HEK293 (cell line): ENCODE results near the gene CCDC186.
"Not testable (repeated sequence)": the region's sequence is repeated elsewhere in the genome, so short reads cannot be mapped to it uniquely, and the experiment has no call there.

ENCODE experiments used
- CTCF ChIA-PET: fragments of 350-600 bp; formaldehyde crosslinking; extraction: SDS; loops from one replicate; lab custom pipeline; 2021; ENCODE audit warnings: antibody characterized with exemption; lab: Yijun Ruan, JAX
- POLR2A ChIA-PET: fragments of 300-600 bp; formaldehyde crosslinking; extraction: SDS; loops from one replicate; lab custom pipeline; 2020; ENCODE audit warnings: antibody characterized with exemption, inconsistent platforms; lab: Yijun Ruan, JAX
- H3K27ac ChIP-seq: fragments of 200-500 bp; sonication (Bioruptor generic); 2 replicates; pipeline ENCODE4 v1.5.1; 2014; ENCODE audit warnings: low read depth, low read length, control low read depth, inconsistent platforms; ENCODE audit errors: extremely low read depth
- H3K36me3 ChIP-seq, 2 experiments: fragments of 200-500 bp in 1 of 2; sonication (Bioruptor generic) in 1 of 2; 1 replicate in 1 of 2; 2 replicates in 1 of 2; pipeline ENCODE4 v1.5.1; 2014 to 2017; ENCODE audit warnings: inconsistent platforms in 2 of 2, low read length in 2 of 2; ENCODE audit not compliant: control insufficient read depth in 2 of 2, insufficient read depth in 1 of 2
- H3K4me1 ChIP-seq: fragments of 200-500 bp; sonication (Bioruptor generic); 2 replicates; pipeline ENCODE4 v1.5.1; 2014; ENCODE audit warnings: mild to moderate bottlenecking, low read length, inconsistent platforms; ENCODE audit not compliant: control insufficient read depth, insufficient read depth
- H3K4me3 ChIP-seq: 2 replicates; pipeline ENCODE4 v1.5.1; 2011; ENCODE audit warnings: low read depth, mild to moderate bottlenecking, control low read depth, low read length, moderate library complexity
- H3K9me3 ChIP-seq: fragments of 200-500 bp; sonication (Bioruptor generic); 2 replicates; pipeline ENCODE4 v1.5.1; 2014; ENCODE audit warnings: low read depth, low read length, inconsistent platforms; ENCODE audit not compliant: control insufficient read depth, insufficient read depth
- BCL11A ChIP-seq: fragments of 450-650 bp; formaldehyde crosslinking; IDR thresholded peaks from 2 replicates; pipeline ENCODE4 v1.5.1; 2016; ENCODE audit warnings: low read depth, missing biosample characterization, missing genetic modification characterization
- GLI2 ChIP-seq: fragments of 450-650 bp; formaldehyde crosslinking; IDR thresholded peaks from 2 replicates; pipeline ENCODE4; 2017; ENCODE audit warnings: missing biosample characterization, missing genetic modification characterization, low read depth, borderline replicate concordance
- PRDM1 ChIP-seq: fragments of 450-650 bp; formaldehyde crosslinking; IDR thresholded peaks from 2 replicates; pipeline ENCODE4; 2016; ENCODE audit warnings: missing biosample characterization, missing genetic modification characterization
- RBAK ChIP-seq: fragments of 450-650 bp; formaldehyde crosslinking; IDR thresholded peaks from 2 replicates; pipeline ENCODE4 v1.5.1; 2016; ENCODE audit warnings: missing biosample characterization, missing genetic modification characterization
- SALL2 ChIP-seq: fragments of 450-650 bp; formaldehyde crosslinking; IDR thresholded peaks from 2 replicates; pipeline ENCODE4 v1.5.0; 2017; ENCODE audit warnings: missing biosample characterization, mild to moderate bottlenecking, missing genetic modification characterization, borderline replicate concordance
- SP2 ChIP-seq: fragments of 450-650 bp; formaldehyde crosslinking; IDR thresholded peaks from 2 replicates; pipeline ENCODE4 v1.5.1; 2016; ENCODE audit warnings: missing biosample characterization, missing genetic modification characterization
- SP7 ChIP-seq: fragments of 450-650 bp; formaldehyde crosslinking; IDR thresholded peaks from 2 replicates; pipeline ENCODE4 v1.5.1; 2016; ENCODE audit warnings: missing biosample characterization, missing genetic modification characterization
- ZNF121 ChIP-seq: fragments of 450-650 bp; formaldehyde crosslinking; IDR thresholded peaks from 2 replicates; pipeline ENCODE4 v1.5.1; 2016; ENCODE audit warnings: missing biosample characterization, missing genetic modification characterization
- ZNF140 ChIP-seq: fragments of 450-650 bp; formaldehyde crosslinking; IDR thresholded peaks from 2 replicates; pipeline ENCODE4 v1.5.1; 2016; ENCODE audit warnings: missing biosample characterization, missing genetic modification characterization
- ZNF146 ChIP-seq: fragments of 450-650 bp; formaldehyde crosslinking; IDR thresholded peaks from 2 replicates; pipeline ENCODE4 v1.5.1; 2016; ENCODE audit warnings: missing biosample characterization, missing genetic modification characterization
- ZNF274 ChIP-seq, 2 experiments: fragments of 200-500 bp in 1 of 2; fragments of 450-650 bp in 1 of 2; sonication (Bioruptor generic) in 1 of 2; formaldehyde crosslinking in 1 of 2; IDR thresholded peaks; 2 replicates each; pipeline versions ENCODE4 v1.5.1 to v1.6.1; 2014 to 2016; ENCODE audit warnings: borderline replicate concordance in 1 of 2, inconsistent platforms in 1 of 2, low read length in 1 of 2, missing biosample characterization in 1 of 2, missing genetic modification characterization in 1 of 2
- ZNF280C ChIP-seq: fragments of 450-650 bp; formaldehyde crosslinking; IDR thresholded peaks from 2 replicates; pipeline ENCODE4 v1.5.1; 2016; ENCODE audit warnings: missing biosample characterization, missing genetic modification characterization
- ZNF449 ChIP-seq: fragments of 450-650 bp; formaldehyde crosslinking; IDR thresholded peaks from 2 replicates; pipeline ENCODE4 v1.5.1; 2017; ENCODE audit warnings: missing biosample characterization, mild to moderate bottlenecking, missing genetic modification characterization, moderate library complexity
- ZNF624 ChIP-seq: fragments of 450-650 bp; formaldehyde crosslinking; IDR thresholded peaks from 2 replicates; pipeline ENCODE4 v1.5.1; 2017; ENCODE audit warnings: missing biosample characterization, missing genetic modification characterization
- ZNF692 ChIP-seq: fragments of 450-650 bp; formaldehyde crosslinking; IDR thresholded peaks from 2 replicates; pipeline ENCODE4 v1.5.1; 2016; ENCODE audit warnings: missing biosample characterization, missing genetic modification characterization
- ZNF701 ChIP-seq: fragments of 450-650 bp; formaldehyde crosslinking; IDR thresholded peaks from 2 replicates; pipeline ENCODE4 v1.5.1; 2016; ENCODE audit warnings: missing biosample characterization, missing genetic modification characterization
- ZNF707 ChIP-seq: fragments of 450-650 bp; formaldehyde crosslinking; IDR thresholded peaks from 2 replicates; pipeline ENCODE4 v1.5.1; 2016; ENCODE audit warnings: missing biosample characterization, missing genetic modification characterization

CCDC186 gene

DNA sequence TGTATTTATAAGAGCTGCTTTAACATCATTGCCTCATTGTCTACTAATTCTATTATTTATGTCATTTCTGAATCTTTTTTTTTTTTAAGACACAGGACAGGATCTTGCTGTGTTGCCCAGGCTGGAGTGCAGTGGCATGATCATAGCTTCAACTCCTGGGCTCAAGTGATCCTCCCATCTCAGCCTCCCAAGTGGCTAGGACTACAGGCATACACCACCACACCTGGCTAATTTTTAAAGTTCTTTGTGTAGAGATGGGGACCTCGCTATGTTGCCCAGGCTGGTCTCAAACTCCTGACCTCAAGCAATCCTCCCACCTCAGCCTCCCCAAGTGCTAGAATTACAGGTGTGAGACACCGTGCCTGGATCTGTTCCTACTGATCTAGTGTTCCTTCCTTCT lies 33.2 kb downstream of the CCDC186 start:
- H3K27ac ChIP-seq, CTCF ChIA-PET, H3K4me3 ChIP-seq, H3K4me1 ChIP-seq, POLR2A ChIA-PET, H3K9me3 ChIP-seq: not testable (repeated sequence)
- H3K36me3 ChIP-seq = peaks cover 19 to 20% of the 10 kb centered on the region in 2 experiments; a peak in 2 of 3 replicates
- peak; percentile 79; the same call in 1 of the 2 replicates for TF ChIP-seq ZNF121 (tag by site-specific recombination)

GRCh38 chr10:114140036-114140435 lies 34.0 kb downstream of the CCDC186 start:
- H3K27ac ChIP-seq = no peak overlapping the region
- CTCF ChIA-PET = interaction anchor here (0.5 kb wide), 1 partner anchor 186 kb away, joined by 4 read pairs; no protein-coding TSS in a partner anchor
- TF ChIP-seq ZNF274 (IDR thresholded peaks at IDR 0.05; ENCODE audit: low read length) (no peak), ZNF274 (tag by site-specific recombination; IDR thresholded peaks at IDR 0.05; ENCODE audit: borderline replicate concordance) (no peak), ZNF280C (no peak), ZNF707 (tag by site-specific recombination) (no peak), PRDM1 (tag by site-specific recombination) (peak; percentile 92)
- POLR2A ChIA-PET = no interaction called here
- no peak overlapping the region for H3K4me3 ChIP-seq
- peaks cover 22 to 24% of the 10 kb centered on the region in 2 experiments; a peak in 2 of 3 replicates for H3K36me3 ChIP-seq
- H3K9me3 ChIP-seq = no peaks in the 10 kb centered on the region
- no peaks in the 10 kb centered on the region for H3K4me1 ChIP-seq

GRCh38 chr10:114138581-114138980 lies 35.4 kb downstream of the CCDC186 start:
- Histone ChIP-seq H3K27ac (no peak overlapping the region), H3K9me3 (no peaks in the 10 kb centered on the region), H3K4me3 (no peak overlapping the region), H3K4me1 (no peaks in the 10 kb centered on the region), H3K36me3 (peaks cover 23 to 31% of the 10 kb centered on the region in 2 experiments; a peak in 2 of 3 replicates)
- CTCF ChIA-PET = interaction anchor here (0.6 to 0.7 kb wide), 2 partner anchors 28 to 418 kb away, joined by 3 to 5 read pairs; no protein-coding TSS in a partner anchor
- TF ChIP-seq GLI2 (tag by site-specific recombination) = no peak
- TF ChIP-seq ZNF140 (tag by site-specific recombination) = no peak
- TF ChIP-seq SP2 (tag by site-specific recombination) = no peak
- no peak for TF ChIP-seq BCL11A (tag by site-specific recombination)
- no peak for TF ChIP-seq ZNF624 (tag by site-specific recombination)
- POLR2A ChIA-PET = interaction anchor here (0.7 kb wide), 1 partner anchor 20 kb away, joined by 4 read pairs; no protein-coding TSS in a partner anchor

- Histone ChIP-seq H3K27ac (no peak overlapping the region), H3K4me3 (no peak overlapping the region), H3K4me1 (no peaks in the 10 kb centered on the region), H3K9me3 (no peaks in the 10 kb centered on the region), H3K36me3 (peaks cover 35 to 49% of the 10 kb centered on the region in 2 experiments; a peak in 2 of 3 replicates)
- ChIA-PET POLR2A (no interaction called here), CTCF (interaction anchor here (0.6 kb wide), 1 partner anchor 31 kb away, joined by 3 read pairs; no protein-coding TSS in a partner anchor)
- no peak for TF ChIP-seq ZNF692 (tag by site-specific recombination)
- TF ChIP-seq SP7 (tag by site-specific recombination) = no peak
- TF ChIP-seq SALL2 (tag by site-specific recombination) = no peak
- TF ChIP-seq ZNF701 (tag by site-specific recombination) = no peak
- no peak for TF ChIP-seq RBAK
- TF ChIP-seq ZNF146 (tag by site-specific recombination) = no peak
- no peak for TF ChIP-seq ZNF449
- TF ChIP-seq ZNF121 (tag by site-specific recombination) = no peak
These were observed 38.5 kb downstream of the CCDC186 start for GRCh38 chr10:114135476-114135875.
